SK-MEL-5 (cell line): ENCODE data around the gene PRSS22. TPM values are rescaled to one million over a fixed set of nuclear protein-coding genes. Genes with fewer than 3 reads are reported as not detected.

ENCODE experiments used
- DNase-seq: peaks from one replicate; pipeline ENCODE4 v3.0.0-alpha.2; 2016; ENCODE audit warnings: low read depth, low spot score
- in situ Hi-C: cut with HindIII; loops from 2 replicates; pipeline ENCODE4 v1.10.0; 2016; ENCODE audit warnings: low sequenced_read_pairs, high pct_unique_total_duplicates, low pct_unique_long_range_greater_than_20kb
- total RNA-seq: library from RNA; depleted of rRNA; stranded (reverse); fragments of >200 nt; shearing (Covaris generic); gene quantifications from 2 replicates; pipeline ENCODE4 v1.2.3, GENCODE V29; 2014

The PRSS22 gene
- total RNA-seq, 1 experiment from 2014 or later = not detected

- in situ Hi-C loops = no loop called here
- no peak for DNase-seq
Measured at GRCh38 chr16:2856686-2857450, 1.1 kb downstream of the PRSS22 start.

DNA sequence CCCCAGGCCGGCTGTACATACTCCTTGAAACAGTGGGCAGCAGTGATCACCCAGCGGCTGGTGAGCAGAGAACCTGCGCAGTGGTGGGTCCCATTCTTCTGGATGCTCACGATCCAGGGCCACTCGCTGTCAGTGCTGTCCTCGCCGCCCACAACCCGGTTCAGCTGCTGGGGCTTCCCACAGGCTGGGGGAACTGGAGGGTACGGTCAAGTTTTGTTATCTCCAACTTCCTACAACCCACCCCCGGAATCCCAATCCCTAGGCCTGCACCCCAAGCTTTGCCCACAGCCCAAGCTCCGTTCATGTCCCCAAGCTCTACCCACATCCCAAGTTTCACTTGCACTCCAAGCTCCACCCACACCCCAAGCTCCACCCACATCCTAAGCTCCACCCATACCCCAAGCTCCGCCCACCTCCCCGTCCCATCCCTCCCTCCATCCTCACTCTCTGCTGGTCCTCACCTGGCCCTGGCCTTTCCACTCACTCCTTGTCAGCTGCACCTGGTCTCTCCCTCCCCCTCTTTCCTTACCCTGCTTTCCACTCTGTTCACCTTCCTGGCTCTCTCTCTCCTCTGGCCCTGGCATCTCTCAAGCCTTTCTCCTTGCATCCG is 1.8 kb downstream of the PRSS22 start:
- DNase-seq = peak; percentile 32
- in situ Hi-C loops = no loop called here

- no peak for DNase-seq
- in situ Hi-C loops = no loop called here
Measured at GRCh38 chr16:2855536-2855935, 2.4 kb downstream of the PRSS22 start.

- in situ Hi-C loops = no loop called here
- DNase-seq = peak; percentile 22
Measured at GRCh38 chr16:2854700-2855309, 3.2 kb downstream of the PRSS22 start.

DNA sequence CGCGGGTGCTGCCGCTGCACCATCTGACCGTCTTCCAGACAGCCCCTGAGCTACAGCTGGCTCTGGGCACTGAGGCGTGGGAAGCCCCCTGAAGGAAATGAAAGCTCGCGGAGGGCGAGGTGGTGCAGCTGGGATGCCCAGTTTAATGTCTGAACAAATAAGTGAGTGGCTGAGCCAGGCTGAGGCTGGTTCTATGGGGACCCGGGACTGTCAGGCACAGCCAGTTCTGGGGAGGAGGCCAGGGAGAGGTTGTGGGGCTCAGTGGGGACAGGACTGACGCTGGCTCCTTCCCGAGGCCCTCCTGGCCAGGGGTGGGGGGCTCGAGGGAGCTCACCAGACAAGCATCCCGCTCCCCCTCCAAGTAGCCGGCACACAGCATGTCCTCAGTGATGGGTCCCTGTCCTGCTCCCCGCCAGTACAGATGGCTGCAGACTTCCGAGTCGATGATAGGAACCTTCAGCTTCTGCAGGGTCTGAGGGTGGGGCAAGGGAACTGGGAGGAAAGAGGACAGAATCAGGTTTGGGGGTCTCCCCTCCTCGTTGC is 4.4 kb downstream of the PRSS22 start:
- in situ Hi-C loops = no loop called here
- DNase-seq = no peak

- in situ Hi-C loops = no loop called here
Measured at GRCh38 chr16:2852731-2853507, 5.1 kb downstream of the PRSS22 start.

DNA sequence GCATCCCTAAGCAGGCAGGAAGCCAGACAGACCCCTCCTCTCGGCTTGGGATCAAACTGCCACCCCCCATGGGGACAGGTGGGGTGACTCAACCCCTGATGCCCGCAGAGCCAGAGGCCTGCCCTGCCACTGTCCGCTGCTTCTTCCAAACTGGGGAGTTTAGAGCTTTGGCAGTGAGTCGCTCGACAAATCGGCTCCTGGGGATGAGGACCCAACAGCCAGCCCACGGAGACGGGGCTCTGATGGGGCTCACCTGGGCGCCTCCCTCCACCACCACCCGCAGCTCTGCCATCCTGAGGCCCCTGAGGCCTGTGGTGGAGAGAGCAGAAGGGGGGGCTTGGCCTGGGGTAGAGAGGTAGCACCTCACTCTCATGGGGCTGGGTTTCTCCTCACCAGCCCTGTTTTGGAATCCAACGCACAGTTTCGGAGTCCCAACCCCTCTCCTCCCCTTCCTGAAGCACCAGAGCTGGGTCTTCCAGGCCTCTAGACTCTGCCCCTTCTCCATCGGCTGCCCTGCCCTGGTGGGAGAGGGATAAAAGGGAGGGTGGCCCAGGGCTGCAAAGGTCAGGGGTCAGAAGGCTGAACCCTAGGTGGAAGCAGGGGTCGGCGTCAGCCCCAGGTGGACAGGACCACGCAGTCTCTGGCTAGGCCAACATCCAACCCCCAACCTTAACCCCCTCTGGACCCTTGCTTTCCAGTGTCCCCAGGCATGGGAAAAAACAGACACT is 5.8 kb downstream of the PRSS22 start:
- no peak for DNase-seq
- in situ Hi-C loops = no loop called here

More at GRCh38 chr16:2852731-2853507, 5.1 kb downstream of the PRSS22 start:
- no peak for DNase-seq

DNA sequence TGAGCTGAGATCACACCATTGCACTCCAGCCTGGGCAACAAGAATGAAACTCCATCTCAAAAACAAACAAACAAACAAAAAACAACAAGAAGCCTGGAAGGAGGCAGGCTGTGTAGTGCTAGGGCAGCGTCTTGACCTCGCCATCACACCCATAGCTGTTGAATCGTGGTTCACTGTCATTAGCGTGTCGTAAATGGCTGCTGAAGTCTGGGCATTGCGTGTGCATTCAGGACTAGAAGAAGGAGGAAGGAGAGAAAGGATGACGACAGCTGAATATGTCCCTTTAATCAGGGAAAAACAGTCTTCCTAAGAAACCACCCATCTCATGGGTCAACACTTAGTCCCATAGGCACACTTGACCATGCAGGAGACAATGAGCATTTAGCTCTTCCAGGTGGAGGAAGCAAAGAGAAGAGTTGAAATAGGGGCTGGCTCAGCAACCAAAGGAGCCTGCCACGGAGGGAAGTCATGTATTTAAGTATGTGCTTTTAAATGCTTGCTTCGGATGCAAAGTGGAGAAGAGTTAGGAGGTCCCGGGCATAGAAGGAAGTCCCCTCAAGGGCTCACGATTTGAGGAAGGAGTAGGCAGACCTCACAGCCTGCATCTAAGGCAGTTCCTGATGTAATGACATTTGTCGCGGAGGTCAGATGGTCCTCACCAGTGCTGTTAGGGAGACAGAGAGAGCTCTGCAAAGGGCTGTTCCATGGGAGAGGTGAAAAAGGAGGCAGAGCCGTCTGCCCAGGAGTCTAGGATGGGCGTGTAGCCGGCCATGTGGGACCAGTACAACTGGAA is 8.8 kb downstream of the PRSS22 start:
- DNase-seq = no peak
- in situ Hi-C loops = no loop called here

DNA sequence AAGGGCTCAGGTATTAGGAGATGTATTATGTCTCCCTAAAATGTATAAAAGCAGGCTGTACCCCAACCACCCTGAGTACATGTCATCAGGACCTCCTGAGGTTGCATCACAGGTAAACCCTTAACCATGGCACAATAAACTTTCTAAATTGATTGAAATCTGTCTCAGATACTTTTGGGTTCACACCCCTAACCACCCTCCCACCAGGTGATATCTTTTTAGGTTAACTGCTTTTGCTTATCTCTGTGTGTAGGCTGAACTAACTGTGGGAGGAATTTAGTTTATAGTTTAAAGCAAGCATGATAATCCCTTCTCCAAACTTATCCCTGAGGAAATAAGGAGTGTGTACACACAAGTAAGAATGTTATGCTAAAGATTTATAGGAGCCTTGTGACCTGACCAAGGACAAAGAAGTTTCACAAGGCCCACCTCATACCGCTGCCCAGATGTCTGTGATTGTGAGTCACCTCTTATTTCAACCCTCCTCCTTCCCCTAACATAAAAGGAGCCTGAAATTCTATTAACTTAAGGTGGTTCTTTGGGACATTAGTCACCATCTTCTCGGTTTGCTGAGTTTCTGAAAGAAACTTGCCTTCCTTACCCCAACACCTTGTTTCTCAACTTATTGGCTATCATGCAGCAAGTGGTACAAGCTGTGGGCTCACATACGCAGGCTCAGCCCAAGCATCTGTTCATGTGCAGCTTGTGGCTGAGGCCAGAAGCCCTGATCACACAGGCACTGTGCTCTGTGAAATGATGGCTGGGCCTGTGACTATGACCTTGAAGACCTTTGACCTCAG is 11.3 kb downstream of the PRSS22 start:
- peak; percentile 59 for DNase-seq
- in situ Hi-C loops = no loop called here

DNA sequence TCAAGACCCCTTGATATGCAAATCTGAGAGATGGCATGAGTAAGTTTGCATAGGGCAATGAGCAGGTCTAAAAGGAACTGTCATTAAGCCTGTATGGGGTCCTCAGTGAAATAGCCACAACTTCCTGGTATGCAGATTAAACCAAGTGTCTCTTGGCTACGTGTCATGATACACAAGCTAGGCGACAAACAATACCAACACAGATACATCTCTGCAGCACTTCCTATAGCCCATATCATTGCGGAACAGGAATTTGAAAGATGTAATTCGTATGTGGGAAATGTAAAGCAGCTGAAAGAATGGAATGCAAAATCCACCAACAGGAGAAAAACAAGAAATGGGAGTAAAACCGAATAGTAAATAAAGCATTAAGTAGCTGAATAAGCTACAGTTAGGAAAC is 12.9 kb downstream of the PRSS22 start:
- no peak for DNase-seq
- in situ Hi-C loops = no loop called here

DNA sequence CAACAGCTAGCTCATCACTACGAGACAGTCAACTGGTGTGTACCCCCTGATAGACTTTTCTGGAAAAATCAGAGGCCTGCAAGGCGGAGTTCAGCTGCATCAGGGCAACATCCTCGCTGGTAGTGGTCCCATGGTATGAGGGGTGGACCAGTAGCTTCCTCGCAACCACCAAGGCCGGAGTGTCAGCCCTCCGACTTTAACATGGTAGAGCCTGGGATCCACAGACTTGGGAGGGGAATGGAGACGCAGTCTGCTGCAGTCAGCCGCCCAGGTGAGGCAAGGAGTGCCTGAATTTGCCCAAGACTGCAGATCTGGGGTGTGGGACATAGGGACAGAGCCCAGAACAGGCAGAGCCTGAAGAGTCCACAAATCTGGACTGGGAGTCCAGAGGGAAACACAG is 14.4 kb downstream of the PRSS22 start:
- DNase-seq = no peak
- in situ Hi-C loops = no loop called here

GRCh38 chr16:2842340-2843000 is 15.5 kb downstream of the PRSS22 start:
- in situ Hi-C loops = no loop called here
- peak; percentile 30 for DNase-seq

DNA sequence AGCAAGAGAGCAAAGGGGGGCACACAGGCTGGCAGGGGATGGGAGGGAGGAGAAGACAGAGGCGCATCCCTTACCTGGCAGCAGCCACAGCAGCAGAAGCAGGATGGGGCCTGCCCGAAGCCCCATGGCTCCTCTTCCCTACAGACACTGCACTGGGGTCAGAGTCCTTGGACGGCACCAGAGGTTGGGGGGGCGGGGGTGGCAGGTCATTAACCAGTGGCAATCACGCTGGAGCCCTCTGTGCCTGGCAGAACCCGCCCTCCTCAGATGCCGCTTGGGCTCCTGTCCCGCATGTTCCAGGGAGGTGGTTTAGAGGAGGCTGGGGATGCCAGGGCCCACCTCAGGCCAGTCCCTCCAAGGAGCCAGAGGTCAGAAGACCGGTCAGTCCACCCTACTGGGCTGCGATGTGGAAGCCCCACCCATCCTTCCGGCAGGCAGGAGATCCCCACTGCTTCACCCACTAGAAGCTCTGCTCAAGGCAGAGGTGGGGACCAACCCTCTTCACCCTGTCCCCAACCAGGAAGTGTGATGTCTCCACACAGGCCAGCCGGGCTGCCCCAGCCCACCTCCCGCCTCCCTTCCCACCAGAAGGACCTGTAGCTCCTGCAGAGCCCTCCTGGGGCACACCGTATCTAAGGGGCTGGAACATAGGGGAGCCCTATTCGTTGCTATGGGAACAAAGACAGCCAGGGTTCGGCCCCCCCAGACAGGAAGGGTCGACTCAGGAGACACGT is 16.2 kb downstream of the PRSS22 start:
- in situ Hi-C loops = no loop called here
- no peak for DNase-seq

DNA sequence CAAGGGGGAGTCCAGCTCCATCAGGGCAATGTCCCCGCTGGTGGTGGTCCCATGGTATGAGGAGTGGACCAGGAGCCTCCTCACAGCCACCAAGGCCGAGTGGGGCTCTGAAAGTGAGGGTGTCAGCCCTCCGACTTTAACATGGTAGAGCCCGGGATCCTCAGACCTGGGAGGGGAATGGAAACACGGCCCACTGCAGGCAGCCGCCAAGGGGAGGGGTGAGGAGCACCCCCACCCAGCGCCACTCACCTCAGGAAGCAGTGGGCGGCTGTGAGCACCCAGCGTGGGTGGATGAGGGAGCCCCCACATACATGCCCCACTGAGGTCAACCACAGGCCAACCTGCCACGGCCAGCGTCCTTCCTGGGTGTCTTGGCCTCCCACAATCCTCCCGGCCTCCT is 17.1 kb downstream of the PRSS22 start:
- in situ Hi-C loops = no loop called here

More for the DNA sequence above, 17.1 kb downstream of the PRSS22 start:
- no peak for DNase-seq
